Fibroblast of peridontal ligament (primary cell): Measurements from ENCODE around the gene ELL3.

ENCODE experiments used
- DNase-seq: peaks from one replicate; pipeline ENCODE4 v3.0.0-alpha.2; 2010; ENCODE audit errors: extremely low read depth

Gene ELL3

GRCh38 chr15:43723151-43723550 lies 53.6 kb downstream of the ELL3 start:
- no peak for DNase-seq
